HG02759 (cell line): Measurements from ENCODE around the gene ZNF132.

ENCODE experiments used
- ATAC-seq: cut with Tn5 transposase; IDR thresholded peaks from one replicate; pipeline ENCODE4 v1.9.1; 2021; ENCODE audit warnings: mild to moderate bottlenecking, moderate library complexity; ENCODE audit not compliant: unreplicated experiment

ZNF132 gene

DNA sequence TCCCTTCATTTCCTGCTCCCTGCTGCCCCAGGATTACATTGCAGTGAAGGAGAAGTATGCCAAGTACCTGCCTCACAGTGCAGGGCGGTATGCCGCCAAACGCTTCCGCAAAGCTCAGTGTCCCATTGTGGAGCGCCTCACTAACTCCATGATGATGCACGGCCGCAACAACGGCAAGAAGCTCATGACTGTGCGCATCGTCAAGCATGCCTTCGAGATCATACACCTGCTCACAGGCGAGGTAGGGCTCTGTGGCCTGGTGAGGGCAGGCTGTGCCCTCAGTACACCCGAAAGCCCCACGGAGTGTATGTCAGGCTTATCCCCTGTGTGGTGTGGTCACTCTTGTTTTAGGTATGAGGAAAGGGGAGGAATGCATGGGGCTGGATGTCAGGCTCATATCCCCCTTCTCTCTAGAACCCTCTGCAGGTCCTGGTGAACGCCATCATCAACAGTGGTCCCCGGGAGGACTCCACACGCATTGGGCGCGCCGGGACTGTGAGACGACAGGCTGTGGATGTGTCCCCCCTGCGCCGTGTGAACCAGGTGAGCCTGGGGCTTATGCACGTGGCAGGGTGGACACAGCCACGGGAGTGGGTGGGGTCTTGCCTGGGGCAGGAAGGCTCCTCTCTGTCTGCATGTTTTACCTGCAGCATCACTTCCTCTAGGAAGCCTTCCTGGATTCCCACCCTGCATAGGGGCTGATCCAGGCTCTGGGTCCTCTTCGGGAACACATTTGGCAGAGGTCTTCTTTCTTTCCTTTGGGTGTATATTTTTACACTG is 46.8 kb downstream of the ZNF132 start:
- ATAC-seq = no peak

DNA sequence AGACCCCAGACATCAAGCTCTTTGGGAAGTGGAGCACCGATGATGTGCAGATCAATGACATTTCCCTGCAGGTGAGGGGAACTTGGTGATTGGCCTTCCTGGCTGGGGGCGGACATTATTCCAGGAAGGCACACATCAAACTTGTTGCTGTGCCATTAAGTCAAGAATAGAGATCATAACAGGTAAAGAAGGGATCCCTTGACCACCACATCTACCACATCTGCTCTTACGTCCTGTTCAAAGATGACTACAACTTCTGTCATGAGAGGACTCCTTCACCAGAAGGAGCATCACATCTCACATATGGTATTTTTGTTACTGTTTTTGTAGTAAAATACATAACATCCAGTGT is 51.8 kb downstream of the ZNF132 start:
- ATAC-seq = no peak

GRCh38 chr19:58387338-58388174 is 52.4 kb downstream of the ZNF132 start:
- no peak for ATAC-seq

GRCh38 chr19:58386576-58387337 is 53.2 kb downstream of the ZNF132 start, which contains the start of gene RPS5:
Gene RPS5 (plus strand): TSS chr19:58387269. CDS start chr19:58388138, 869 bp downstream.
- ATAC-seq = peak; percentile 83

GRCh38 chr19:58385891-58386575 is 53.9 kb downstream of the ZNF132 start:
- ATAC-seq = no peak

GRCh38 chr19:58385313-58385890 is 54.6 kb downstream of the ZNF132 start:
- ATAC-seq = no peak

GRCh38 chr19:58382997-58383603 is 56.9 kb downstream of the ZNF132 start:
- ATAC-seq = no peak
